MM.1S (cell line): ENCODE results near the gene AGPAT1.

Source experiments
- CTCF ChIP-seq: fragments of 300-600 bp; sonication (generic); IDR thresholded peaks from 2 replicates; pipeline ENCODE4 v1.5.1; 2016; ENCODE audit warnings: antibody characterized with exemption, low read length, mixed read lengths
- EZH2 ChIP-seq: fragments of 300-600 bp; sonication (generic); optimal IDR thresholded peaks from 2 replicates; pipeline ENCODE3; 2017; ENCODE audit warnings: low read depth, mild to moderate bottlenecking, antibody characterized with exemption, low read length, mixed read lengths
- EZH2phosphoT487 ChIP-seq: fragments of 300-600 bp; sonication (generic); IDR thresholded peaks from 2 replicates; pipeline ENCODE4 v1.6.1; 2018; ENCODE audit warnings: antibody characterized with exemption, low read length

DNA sequence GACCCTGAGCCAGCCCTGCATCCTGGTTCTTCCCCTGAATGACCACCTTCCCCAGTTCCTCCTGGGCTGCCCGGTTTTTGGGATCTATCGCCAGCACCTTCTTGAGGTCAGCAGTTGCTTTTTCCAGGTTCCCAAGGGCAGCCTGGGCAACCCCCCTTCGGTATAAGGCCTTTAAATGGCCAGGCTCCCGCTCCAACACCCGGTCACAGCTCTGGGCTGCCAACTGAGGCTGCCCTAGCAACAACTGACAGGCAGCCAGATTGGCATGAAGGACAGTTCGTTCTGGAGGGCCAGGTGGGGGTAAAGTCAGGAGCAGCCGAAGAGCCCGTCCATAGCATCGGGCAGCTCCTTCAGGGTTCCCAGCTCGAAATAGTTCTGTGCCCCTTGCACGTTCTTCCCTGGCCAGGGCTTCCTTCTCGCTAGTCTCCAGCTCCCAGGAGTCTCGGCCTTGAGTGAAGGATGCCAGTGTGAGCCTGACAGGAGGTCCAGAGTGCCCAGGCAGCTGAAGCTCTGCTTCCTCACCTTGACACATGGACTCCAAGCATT is 47.1 kb downstream of the AGPAT1 start:
- no peak for TF ChIP-seq CTCF
- TF ChIP-seq EZH2phosphoT487: no peak
- TF ChIP-seq EZH2: no peak
